NK-92 treated with Interleukin-12 subunit alpha and Interleukin-12 subunit beta, amount 100 ng/mL, for 24 hours (cell line): ENCODE measurements around the gene TES.
"Not testable (repeated sequence)": the region's sequence is repeated elsewhere in the genome, so short reads cannot be mapped to it uniquely, and the experiment has no call there.

Experiments
- DNase-seq: peaks from one replicate; lab custom pipeline; 2025; lab: John Stamatoyannopoulos, UW

TES gene

GRCh38 chr7:116290740-116291139, 80.4 kb downstream of the TES start:
- DNase-seq: no peak

GRCh38 chr7:116291937-116292336, 81.6 kb downstream of the TES start:
- DNase-seq: no peak

- no peak for DNase-seq
Observed at GRCh38 chr7:116292381-116292780, 82.0 kb downstream of the TES start.

- DNase-seq: no peak
Observed at GRCh38 chr7:116293139-116293538, 82.8 kb downstream of the TES start.

- DNase-seq: no peak
Observed at GRCh38 chr7:116293633-116294032, 83.3 kb downstream of the TES start.

GRCh38 chr7:116295903-116296302, 85.6 kb downstream of the TES start:
- not testable (repeated sequence) for DNase-seq

- DNase-seq: no peak
Observed at GRCh38 chr7:116298055-116298454, 87.7 kb downstream of the TES start.

- no peak for DNase-seq
Observed at GRCh38 chr7:116298576-116298975, 88.2 kb downstream of the TES start.

GRCh38 chr7:116305485-116306408, 95.4 kb downstream of the TES start:
- DNase-seq: no peak

GRCh38 chr7:116306409-116307048, 96.2 kb downstream of the TES start:
- no peak for DNase-seq

- DNase-seq: no peak
Observed at GRCh38 chr7:116307253-116307652, 96.9 kb downstream of the TES start.
